GM19193 (cell line): ENCODE data around the gene AMD1.

Experiments used
- POLR2A ChIP-seq: IDR thresholded peaks from 4 replicates; pipeline ENCODE4 v1.6.1; 2011; ENCODE audit not compliant: insufficient read depth, insufficient read length; ENCODE audit errors: extremely low read depth

The AMD1 gene

DNA sequence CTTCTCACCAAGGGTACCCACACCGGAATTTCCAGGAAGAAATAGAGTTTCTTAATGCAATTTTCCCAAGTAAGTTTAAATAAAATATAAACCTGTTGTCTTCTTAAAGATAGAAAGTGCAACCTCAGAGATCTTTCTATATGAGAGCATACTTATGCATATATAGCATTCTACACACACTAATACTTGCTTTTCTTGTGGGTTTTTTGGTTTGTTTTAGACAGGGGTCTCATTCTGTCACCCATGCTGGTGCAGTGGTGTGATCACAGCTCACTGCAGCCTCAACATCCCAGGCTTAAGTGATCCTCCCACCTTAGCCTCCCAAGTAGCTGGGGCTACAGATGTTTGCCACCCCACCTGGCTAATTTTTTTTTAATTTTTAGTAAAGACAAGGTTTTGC, 15.7 kb downstream of the AMD1 start:
- no peak for TF ChIP-seq POLR2A

DNA sequence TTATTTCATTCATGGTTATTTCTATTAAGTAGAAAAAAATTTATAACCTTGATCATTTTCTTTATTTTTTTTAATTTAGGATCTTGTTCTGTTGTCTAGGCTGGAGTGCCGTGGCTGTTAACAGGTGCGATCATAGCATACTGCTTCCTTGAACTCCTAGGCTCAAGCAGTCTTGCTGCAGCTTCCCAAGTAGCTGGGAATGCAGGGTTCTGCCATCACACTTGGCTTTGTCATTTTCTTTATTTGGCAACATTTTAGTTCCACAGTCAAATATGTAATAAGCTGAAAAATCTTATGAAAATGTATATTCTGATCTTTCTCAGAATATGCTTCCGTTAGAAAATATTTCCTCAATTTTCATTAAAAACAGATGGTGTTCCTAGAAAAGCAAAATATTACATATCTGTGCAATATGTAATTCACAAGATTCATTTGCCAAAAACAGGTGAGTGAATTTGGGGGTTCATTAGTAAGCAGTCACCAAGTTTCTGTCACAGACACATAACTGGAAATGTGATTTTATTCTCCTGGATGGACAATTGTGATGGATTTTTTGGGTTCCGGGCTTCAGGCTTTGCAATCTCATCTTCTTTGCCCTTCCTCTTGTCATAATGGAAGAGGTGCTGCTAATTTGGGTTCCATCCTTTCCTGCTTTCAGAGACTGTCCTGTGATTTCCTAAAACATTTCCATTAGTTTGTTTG, 21.5 kb downstream of the AMD1 start:
- TF ChIP-seq POLR2A, result no peak

DNA sequence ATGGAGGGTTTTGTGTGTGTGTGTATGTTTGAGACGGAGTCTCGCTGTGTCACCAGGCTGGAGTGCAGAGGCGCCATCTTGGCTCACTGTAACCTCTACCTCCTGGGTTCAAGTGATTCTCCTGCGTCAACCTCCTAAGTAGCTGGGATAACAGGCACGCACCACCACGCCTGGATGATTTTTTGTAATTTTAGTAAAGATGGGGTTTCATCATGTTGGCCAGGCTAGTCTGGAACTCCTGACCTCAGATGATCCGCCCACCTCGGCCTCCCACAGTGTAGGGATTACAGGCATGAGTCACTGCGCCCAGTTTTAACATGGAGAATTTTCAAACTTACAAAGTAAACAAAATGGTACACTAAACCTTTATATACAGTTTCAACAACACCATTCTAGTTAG, 22.8 kb downstream of the AMD1 start:
- TF ChIP-seq POLR2A, result peak; percentile 24

DNA sequence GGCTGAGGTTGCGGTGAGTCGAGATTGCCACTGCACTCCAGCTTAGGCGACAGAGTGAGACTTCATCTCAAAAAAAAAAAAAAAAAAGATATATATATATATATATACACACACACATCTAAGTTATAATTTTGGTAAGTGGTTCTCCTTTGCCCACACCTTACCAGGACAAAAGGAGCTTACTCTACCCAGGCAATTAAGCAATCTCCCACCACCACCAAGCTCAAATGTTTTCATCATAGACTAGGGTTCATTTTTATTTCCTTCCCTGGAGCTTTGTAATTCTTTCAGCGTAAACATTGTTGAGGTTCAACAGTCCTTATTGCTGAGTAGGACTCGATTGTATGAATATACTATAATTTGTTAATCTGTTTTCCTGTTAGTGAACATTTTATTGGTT, 23.5 kb downstream of the AMD1 start:
- no peak for TF ChIP-seq POLR2A

DNA sequence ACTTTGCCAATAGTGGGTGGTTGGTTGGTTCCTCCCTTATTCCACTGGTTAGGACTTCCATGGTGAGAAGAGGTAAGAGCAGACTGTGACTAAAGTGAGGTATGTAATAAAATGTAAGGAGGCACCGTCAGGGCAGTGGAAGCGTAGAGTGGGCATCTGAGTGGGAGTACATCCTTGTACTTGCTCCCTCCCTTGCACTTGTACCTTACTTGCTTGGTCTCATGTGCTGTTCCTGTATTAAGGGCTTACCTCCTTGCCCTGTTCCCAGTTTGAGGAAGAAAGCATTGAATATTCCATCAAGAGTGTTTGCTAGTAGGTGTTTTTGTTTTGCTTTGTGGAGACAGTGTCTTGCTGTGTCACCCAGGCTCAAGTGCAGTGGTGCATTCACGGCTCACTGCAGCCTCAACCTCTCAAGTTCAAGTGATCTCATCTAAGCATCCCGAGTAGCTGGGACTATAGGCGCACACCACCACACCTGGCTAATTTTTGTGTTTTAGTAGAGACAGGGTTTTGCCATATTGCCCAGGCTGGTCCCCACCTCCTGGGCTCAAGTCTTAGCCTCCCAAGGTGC, 25.5 kb downstream of the AMD1 start:
- no peak for TF ChIP-seq POLR2A

DNA sequence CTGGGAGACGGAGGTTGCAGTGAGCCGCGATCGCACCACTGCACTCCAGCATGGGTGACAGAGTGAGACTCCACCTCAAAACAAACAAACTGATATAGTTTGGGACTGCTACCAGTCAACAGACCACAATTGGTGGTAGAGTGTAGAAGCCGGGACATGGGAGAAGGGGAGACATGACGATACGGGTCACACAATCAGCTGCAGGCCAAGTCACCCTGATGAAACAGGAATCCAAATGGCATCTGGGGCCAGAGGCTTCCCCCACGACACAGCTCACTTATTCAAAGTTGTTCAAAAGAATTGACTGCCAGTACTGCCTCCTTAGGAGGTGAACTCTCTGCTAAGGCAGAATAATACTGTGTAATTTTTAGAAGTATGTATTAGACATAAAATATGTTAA, 27.5 kb downstream of the AMD1 start:
- TF ChIP-seq POLR2A, result no peak

DNA sequence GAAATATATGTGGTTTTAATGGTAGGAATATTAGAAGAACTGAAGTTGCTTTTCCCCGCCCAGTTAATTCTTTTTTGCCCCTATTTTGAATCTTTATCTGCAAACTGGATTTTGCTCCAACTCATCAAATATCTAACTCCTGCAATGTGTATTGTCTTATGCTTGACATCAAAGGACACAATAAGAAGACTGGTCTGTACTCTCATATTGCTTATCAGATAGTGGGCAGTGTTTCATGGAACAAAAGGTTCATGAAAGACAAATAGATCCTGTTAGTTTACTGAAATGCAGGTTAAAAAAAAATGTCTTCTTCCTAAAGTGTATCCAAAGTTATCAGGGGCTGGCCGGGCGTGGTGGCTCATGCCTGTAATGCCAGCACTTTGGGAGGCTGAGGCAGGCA, 56.2 kb downstream of the AMD1 start:
- no peak for TF ChIP-seq POLR2A

DNA sequence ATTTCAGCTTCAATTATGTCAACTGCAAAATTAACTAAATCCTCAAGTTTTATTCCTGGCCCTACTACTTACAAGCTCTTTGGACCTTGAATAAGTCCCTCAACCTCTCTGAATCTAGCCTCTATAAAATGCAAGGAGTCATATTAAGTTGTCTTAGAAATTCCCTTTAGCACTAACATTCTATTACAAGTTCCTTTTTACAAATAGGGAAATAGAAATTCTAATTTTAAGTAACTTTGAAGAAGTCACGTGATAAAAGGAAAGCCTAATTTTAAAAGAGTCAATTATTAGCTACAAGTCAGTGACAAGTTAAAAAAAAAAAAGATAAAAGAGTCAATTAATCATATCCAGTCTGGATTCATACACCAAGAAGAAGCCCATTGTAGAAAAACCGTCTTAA, 59.3 kb downstream of the AMD1 start:
- no peak for TF ChIP-seq POLR2A

DNA sequence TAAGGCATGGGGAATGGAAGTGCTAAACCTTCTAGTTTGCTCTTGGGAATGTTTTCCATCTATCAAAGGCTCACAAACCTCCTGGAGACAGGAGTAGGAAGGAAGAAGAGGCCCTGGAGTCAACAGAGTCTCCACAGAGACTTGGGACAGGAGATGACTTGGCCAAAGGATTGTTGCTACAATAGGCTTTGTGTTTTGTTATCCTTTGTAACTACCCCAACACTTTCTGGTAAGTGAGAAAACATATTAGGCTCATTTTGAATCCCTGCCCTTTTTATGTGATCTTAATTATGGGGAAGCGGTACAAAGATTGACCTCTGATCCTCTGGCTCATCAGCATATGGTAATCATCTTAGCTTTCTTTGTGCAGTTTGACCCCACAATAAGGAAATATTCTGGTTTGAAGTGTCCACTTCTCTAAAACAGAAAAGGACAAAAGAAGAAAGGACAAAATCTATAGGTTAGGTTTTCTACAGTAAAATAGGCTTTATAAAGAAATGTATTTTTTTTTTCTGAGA, 59.9 kb downstream of the AMD1 start:
- no peak for TF ChIP-seq POLR2A

DNA sequence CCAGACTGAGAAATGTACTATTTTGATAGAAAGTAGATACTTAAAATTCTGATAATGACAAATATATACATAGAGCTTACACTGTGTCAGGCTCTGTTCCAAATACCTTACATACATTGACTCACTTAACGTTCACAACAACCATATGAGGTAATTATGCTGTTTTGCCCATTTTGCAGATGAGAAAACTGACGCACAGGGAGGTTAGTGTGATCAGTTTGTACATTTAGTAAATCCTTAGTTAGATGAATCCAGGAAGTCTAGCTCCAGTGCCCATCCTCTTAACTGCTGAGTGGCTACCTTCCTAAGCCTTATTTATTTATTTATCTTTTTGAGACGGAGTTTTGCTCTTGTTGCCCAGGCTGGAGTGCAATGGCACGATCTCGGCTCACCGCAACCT, 60.6 kb downstream of the AMD1 start:
- no peak for TF ChIP-seq POLR2A

DNA sequence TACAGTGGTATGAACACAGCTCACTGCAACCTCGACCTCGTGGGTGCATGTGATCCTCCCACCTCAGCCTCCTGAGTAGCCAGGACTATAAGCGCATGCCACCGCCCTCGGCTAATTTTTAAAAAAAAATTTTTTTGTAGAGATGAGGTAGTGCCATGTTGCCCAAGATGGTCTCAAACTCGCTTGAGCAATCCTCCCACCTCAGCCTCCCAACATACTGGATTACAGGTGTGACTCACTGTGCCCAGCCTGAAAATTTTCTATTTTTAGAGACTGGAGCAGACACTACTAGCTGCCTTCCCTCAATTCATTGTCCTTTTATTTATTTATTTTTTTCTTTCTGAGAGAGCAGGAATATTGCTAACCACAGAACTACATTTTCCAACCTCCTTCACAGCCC, 63.6 kb downstream of the AMD1 start:
- no peak for TF ChIP-seq POLR2A

DNA sequence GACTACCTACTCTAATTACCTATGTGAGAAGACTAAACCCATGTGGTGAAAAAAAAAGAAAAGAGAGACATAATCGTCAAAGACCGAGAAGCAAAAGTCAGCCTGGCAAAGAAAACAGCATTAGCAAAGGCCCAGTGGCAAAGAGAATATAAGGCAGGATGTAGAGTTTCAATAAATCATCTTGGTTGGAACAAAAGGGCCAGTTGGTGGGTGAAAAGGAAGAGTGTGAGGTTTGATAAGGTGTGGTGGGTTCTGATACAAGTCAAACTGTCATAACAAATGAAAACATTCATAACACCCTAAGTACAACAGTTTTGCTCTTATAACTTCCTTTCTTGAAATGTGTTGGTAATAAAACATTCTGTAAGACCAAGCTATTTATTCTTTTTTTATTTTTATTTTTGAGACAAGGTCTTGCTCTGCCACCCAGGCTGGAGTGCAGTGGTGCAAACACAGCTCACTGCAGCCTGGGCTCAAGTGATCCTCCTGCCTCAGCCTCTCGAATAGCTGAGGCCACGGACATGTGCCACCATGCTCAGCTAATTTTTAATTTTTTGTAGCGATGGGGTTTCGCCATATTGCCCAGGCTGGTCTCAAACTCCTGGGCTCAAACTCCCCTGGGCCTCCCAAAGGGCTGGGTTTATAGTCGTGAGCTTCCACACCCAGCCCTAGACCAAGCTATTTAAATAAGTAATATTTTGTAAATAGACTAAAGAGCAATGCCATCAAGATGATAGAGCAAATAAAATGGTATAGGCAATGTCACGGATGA, 65.0 kb downstream of the AMD1 start:
- TF ChIP-seq POLR2A, result no peak

DNA sequence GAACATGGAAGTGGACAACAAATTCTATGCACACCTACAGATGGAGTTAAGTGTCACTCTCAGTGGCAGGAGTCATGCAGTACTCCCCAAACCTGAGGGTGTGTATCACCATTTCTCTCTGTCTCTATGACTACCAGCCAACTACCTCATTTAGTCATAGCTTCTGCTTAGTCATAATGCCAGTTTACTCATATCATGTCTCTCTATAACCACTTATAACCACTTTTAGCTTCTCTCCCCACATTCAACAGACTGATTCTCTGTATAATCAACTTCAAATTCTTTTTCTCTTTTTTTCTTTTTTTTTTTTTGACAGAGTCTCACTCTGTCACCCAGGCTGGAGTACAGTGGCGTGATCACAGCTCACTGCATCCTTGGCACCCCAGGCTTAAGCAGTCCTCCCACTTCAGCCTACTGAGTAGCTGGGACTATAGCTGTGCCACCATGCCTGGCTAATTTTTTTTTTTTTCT, 70.1 kb downstream of the AMD1 start:
- TF ChIP-seq POLR2A, result no peak
